ENCODE data around the gene TBX21.

The TBX21 gene

GRCh38 chr17:47776330-47777197 is 43.5 kb downstream of the TBX21 start:
- DNase-seq = peak; percentile 64

GRCh38 chr17:47778184-47778635 is 45.2 kb downstream of the TBX21 start:
- no peak for DNase-seq

GRCh38 chr17:47781397-47781796 is 48.4 kb downstream of the TBX21 start:
- no peak for DNase-seq

GRCh38 chr17:47785538-47786123 is 52.6 kb downstream of the TBX21 start:
- peak; percentile 15 for DNase-seq

GRCh38 chr17:47789611-47790561 is 56.9 kb downstream of the TBX21 start:
- peak; percentile 59 for DNase-seq

GRCh38 chr17:47791025-47791424 is 58.0 kb downstream of the TBX21 start:
- DNase-seq = no peak

GRCh38 chr17:47792457-47792856 is 59.4 kb downstream of the TBX21 start:
- no peak for DNase-seq

- no peak for DNase-seq
Observed at GRCh38 chr17:47792979-47793378, 59.9 kb downstream of the TBX21 start.
